Measurements from ENCODE around the gene ABL1.
"Not testable (repeated sequence)": the region's sequence is repeated elsewhere in the genome, so short reads cannot be mapped to it uniquely, and the experiment has no call there.

The ABL1 gene

DNA sequence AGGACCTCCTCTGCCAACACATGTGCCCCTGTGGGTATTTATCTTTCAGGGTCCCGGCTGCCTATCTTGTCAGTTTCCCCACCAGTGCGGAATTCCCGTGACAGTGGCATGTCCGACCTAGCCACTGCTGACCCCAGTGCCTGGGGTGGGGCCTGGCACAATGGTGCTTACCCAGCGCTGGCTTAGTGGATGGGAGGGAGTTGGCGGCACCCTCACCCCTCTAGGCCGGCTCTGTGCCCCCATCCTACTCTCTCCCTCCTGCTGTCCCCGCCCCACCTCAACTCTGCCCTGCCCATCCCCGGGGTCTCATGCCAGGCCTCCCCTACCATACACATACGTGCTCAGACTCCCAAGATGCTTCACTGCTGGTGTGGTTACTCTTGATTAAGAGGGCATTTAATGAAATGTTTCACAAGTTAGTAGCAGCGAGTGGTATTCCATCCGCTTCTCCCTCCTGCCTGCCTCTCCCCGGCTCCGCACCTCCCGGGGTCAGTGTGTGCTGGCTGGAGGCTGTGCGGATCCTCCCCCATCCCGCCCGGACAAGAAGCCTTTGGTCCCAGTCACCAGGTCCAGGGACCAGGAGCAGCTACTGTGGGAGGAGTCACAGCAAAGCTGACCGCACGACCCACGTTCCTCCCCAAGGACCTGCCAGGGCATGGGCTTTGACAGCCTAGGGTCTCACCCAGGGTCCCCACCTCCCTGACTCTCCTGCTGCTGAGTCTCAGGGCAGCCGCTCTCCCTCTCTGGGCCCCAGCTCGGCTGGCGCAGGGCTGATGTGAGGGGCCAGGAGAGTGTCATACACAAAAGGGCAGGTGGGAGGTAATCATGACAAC lies 71.1 kb downstream of the ABL1 start:
- no peak for DNase-seq

DNA sequence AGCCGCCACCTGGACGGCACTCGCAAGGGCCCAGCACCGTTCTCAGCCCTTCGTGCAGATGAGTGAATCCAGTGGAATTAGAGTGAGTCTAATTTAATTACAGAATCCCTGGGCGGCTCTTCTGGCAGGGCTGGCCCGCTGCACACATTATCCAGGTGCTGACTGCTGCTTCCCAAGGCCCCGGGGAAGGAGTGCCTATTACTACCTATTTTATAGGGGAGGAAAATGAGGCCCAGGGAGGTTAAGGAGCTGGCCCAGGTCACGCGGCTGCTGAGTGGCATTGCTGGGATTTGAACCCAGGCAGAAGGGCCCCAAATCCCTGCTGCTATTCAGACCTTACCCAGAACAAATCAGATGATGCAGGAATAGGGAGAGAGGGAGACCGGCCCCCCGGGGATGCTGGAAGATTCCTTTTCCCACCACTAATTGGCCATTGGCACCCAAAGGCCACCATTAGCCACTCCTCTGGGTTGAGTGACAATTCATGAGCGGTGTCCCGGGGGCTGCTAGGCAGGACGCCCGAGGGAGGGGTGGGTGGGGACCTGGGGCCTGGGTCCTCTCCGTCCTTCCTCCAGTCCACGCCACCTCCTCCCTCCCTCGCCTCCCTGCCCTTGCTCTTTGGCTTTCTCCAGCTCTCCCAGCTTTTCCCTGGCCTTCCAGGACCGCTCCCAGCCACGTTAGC lies 71.8 kb downstream of the ABL1 start:
- no peak for DNase-seq

DNA sequence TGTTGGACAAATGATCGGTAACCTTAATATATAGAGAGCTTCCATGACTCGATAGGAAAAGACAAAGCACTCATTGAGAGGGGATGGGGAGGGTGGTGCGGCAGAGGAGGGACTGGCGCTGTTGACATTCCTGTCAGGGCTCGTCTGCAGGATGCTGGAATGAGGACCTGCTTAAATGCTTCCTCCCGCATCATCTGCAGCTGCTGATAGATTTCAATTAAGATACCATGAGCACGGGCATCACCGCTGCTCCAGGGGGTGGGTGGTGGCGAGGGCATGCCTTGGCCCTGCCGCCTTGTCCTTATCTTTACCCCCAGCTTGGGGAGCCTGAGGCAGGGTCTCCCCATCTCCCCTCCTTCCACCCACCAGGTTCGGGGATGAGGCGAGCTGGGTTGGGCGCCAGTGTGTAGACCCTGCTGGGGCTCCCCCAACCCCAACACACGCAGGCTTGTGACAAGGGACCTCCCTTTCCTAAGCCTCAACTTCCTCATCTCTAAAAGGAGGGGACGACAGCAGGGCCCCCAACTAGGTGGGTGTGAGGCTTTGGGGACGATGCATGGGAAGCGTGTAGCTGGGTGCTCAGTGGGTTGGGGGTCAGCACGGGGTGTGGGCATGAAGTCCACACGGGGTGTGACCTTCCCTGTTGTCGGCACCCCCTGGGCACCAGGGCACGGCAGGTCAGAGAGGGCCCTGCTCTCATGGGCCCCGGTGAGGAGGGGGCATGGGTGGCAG lies 73.3 kb downstream of the ABL1 start:
- no peak for DNase-seq

DNA sequence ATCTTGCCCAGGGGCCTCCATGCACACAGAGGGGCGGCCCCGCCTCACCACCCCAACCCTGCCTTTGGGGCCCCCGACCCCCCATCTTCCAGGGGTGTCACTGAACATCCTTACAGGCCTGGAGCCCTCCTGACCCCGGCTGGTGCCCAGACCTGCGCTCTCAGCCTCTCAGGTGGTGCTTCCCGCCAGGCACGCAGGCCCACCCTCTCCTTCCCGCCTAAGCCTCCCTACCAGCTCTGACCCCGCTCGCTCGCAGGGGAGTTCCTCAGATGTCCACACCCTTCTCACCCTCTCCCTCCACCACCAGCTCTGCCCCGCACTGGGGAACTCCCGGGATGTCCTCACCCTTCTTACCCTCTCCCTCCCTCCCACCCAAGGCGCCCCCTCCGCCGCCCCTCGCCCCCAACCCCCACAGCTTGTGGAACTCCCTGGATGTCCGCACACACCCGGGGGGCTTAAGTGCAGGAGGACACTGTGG lies 73.9 kb downstream of the ABL1 start:
- DNase-seq = no peak

DNA sequence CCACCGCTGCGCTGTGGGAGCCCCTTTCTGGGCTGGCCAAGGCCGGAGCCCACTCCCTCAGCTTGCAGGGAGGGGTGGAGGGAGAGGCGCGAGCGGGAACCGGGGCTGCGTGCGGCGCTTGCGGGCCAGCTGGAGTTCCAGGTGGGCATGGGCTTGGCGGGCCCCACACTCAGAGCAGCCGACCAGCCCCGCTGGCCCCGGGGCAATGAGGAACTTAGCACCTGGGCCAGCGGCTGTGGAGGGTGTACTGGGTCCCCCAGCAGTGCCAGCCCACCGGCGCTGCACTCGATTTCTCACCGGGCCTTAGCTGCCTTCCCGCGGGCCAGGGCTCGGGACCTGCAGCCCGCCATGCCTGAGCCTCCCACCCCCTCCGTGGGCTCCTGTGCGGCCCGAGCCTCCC lies 75.0 kb downstream of the ABL1 start:
- not testable (repeated sequence) for DNase-seq

DNA sequence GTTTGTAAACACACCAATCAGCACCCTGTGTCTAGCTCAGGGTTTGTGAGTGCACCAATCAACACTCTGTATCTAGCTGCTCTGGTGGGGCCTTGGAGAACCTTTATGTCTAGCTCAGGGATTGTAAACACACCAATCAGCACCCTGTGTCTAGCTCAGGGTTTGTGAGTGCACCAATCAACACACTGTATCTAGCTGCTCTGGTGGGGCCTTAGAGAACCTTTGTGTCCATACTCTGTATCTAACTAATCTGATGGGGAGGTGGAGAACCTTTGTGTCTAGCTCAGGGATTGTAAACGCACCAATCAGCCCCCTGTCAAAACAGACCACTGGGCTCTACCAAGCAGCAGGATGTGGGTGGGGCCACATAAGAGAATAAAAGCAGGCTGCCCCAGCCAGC lies 75.6 kb downstream of the ABL1 start:
- DNase-seq = not testable (repeated sequence)

DNA sequence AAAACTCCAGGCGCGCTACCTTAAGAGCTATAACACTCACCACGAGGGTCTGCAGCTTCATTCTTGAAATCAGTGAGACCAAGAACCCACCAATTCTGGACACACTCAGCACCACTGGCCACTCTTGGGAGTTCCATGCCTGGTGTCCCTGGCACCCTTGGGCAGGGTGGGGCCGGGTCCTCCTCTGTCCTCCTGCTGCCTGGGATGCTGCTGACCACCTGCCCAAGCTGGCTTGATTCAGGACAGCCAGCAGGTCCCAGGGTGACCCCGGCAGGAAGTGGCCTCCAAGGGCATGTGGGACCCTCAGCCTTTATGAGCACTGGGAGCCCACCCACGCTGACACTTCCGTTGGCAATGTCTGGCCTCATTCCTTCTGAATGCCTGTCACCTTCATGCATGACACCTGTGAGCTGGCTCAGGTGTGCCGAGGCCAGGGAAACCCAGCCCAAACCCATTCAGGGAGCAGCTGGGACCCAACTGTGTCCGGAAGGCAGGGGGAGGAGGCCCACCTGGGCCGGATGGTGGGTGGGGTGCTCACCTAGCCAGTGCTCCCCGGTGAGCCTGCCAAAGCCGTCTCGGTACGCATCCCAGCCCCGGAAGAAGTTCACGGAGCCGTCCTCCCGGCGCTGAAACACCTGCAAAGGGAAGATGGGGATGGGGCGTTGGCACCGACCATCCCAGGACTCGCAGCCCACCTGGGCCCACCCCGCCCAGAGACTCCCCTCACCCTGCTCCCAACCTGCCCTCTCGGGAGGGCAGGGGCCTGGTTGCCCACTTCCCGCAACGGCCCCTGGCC lies 76.4 kb downstream of the ABL1 start:
- no peak for DNase-seq

DNA sequence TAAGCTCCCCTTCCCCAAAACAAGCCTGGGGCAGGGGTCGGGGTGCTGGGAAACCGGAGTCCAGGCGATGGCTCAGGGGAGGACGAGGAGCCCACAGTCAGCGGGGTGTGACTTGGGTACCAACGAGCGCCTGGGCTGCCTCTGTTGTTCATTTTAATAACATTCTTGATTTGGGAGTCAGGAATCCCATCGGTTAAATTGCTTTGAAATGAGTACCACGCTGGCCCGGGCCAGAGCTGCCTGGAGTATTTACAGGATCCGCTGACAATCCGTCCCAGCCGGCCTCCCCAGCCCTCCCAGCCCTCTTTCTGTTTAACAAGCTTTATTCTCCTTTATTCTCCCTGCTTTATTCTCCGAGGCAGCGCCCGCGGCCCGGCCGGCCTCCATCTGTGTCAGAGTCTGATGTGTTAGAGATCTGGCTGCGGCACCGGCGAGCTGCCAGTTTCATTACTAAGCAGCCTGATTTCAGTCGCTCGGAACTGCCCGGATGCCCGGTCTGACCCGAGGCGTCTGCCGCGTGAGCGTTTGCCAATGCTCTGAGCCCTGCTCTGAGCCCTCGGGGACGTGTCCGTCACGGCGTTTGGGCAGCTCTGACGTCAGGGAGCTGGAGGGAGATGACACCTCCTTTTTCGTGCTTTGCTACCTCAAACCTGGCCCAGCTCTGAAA lies 78.0 kb downstream of the ABL1 start:
- no peak for DNase-seq

DNA sequence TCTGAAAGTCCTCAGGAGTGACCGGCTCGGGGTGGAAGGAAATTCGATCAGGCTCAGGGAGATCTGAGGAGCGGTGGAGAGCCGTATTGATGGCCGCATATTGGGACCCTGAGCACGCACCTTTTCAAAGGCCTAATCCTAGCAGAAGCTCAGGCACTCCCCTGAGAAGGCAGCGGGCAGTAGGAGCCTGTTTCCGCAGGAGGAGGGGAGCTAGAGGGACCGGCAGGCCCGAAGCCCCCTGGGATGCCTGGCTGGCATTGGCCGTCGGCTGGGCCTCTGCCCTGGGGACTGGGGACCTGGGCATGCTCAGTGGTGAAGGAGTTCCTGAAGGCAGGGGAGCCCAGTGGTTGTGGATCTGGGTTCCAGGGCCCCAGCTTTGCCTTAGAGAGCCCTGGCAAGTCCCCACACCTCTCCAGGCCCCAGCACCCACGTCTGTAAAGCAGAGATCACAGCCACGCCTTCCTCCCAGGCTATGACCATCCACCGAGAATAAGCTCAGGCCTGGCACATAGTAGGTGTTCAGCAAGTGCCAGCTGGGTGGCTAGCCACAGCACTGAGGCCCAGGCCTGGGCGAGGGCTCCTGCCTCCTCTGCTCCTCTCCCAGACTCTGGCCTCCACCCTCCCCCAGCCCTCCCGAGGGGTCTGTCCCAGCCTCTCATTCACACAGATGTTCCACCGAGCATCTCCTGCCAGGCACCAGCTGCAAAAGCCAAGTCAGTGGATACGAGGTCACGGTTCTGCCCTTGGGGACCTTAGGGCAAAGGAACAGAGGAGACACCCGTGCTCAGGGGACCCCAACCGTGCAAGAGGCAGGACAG lies 78.8 kb downstream of the ABL1 start:
- DNase-seq = no peak

DNA sequence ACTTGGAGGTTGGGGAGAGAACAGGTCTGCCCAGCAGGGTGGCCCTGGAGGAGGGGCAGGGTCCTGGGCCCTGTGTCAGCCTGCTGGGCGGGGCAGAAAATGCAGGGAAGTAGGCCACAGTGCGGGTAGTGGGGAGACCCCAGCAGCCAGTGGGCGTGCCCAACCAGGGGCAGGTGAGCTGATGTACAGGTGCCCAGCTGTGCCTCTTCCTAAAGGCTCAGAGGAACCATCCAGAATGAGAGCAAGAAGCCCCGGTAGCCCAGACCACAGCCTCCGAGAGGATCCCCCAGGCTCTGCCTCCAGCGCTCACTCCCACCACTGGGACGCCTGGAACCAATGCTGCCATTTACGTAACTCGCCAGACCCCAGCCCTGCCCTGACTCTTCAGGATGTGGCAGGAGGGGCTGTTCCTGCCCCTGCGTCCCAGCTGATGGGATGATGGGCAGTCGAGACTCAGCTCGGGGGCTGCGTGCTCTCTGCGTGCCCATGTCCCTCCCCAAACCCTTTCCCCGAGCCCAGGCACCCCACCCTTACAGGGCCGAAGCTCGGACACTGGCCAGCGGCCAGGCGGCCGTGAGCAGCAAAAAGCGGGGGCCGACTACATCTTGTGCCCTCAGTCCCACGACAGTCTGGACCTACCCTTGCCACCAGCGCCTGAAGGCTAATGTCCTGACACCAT lies 79.5 kb downstream of the ABL1 start:
- no peak for DNase-seq

DNA sequence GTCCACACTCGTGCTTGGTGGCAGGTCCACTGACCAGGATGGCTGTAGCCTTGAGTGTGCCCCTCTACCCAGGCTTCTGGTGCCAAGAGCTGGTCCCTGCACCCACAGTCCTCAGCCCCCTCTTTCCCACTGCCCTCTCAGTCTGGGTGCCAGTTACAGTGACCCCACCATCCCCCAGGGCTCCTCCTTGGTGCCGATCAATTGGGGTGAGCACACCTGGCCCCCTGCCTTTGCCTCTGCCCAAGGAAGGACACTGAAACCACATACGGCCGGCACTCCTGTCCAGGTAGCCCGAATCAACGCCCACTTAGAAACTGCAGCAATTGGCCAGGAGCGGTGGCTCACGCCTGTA lies 80.0 kb downstream of the ABL1 start:
- DNase-seq = no peak

DNA sequence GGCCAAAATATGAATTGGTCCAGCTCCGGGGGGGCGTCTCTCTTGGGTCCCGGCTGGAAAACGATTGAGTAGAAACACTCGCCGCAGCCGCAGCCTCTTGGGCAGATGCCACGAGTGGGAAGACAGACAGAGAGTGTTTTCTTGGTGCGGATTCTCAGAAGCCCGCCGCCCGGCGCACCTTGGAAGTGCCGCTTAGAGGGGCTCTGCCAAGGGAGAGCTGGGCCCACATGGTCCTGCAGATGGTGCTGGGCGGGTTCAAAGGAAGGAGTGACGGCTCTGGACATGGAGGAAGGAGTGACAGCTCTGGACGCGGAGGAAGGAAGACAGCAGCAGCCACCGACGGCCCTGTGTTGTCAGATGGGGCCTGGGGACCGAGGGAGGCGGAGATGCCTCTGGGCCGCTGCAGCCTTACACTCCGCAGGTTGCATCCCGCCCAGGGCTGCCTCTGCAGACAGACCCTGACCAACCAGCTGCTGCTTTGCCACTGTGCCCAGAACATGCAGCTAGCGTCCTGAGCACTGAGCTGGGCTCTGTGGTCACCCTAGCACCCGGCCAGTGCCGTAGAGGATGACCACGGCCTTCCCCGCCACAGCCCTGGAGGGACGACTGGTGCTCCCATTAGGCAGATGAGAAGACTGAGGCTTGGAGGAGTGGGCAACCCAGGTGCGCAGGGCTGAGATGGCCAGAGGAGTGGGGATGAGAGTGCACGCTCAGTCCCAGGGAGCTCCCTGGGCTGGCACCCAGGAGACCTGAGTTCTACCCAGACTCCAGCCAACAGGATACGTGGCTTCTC lies 82.3 kb downstream of the ABL1 start:
- no peak for DNase-seq

DNA sequence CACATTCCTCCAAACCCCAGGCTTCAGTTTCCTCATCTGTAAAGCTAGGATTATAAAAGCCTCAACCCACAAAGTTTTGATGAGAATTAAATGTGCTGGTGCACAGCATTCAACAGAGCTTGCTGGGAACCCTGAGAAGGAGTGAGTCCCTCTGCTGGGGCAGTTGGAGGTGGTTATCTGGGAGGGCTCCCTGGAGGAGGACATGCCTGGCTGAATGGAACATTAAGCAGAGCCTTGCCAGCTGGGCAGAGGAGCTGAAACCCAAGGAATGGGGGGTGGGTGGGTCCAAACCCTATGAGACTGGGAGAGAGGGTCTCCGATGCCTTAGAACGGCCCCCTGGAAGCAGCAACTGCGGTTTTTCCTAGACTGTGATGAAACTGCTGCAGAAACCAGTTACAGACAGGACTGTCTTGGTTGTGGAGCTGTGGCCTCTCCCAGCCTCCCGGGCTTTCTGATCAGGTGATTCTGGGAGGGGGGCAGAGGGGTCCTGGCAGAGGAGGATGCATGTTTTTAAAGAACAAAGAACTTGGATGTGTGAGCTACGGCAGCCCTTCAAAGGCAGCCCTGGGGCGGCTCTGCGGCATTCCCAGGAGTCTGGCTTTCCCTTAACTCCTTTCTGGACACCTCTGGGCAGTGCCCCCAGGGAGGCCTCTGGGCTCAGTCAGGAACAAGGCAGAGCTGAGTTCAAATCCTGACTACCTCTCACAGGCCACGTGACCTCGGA lies 83.2 kb downstream of the ABL1 start:
- no peak for DNase-seq

DNA sequence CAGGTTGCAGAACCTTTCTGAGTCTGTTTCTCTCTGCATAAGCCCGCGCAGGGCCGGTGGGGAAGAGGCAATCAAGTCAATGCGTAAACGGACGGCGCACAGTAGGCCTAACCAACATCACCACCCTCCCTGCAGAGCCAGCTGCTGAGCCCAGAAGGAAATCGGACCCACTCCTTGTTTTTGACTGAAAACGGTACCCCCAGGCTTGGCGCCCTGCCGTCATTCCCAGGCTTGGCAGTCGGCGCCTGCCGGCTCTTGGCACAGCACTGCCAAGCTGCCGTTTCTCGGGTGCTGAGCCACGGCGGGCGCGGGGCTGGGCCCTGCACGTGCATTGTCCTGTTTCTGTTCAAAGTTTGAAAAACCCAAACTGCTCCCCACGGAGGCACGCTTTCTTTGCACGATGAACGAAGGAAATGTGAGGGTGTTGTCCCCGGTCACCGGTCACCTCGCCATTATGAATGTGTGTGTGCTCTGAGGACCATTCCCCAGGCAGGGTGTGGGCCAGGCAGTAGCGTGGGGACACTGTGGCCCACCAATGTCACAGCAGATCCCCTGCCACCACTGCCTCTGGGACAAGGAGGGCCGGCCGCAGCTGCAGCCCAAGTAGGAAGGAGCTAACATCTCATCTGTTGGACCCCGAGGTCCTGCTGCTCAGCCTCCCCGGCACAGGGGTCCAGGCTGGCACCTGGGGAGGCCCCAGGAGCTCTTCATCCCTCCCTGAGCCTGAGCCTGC lies 83.9 kb downstream of the ABL1 start:
- DNase-seq = peak; percentile 38

DNA sequence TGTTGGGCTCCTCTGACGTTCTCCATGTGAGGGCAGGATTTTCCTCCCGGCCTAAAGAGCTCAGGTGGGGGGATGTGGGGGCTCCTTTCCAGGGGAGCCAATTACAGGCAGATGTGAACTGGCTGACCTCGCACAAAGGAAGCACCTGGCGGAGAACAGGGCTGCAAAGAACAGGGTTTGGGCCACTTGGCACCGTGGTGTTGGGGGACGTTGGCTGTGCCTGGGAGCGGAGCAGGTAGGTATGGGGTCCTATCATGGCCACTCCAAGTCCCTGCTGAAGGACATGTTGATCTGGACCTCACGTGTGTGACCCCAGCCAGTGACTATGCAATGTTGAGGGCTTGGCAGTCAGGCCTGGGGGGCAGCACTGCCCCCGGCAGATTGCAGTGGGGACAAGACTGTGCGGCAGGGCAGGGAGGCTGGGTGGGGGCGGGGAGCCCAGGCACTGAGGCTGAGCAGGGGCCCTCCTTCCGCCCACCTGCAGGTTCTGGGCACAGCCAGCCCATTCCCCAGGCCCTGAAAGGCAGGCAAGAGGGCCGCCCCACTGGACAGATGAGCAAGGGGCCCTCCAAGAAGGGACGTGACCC lies 84.6 kb downstream of the ABL1 start:
- DNase-seq = no peak

DNA sequence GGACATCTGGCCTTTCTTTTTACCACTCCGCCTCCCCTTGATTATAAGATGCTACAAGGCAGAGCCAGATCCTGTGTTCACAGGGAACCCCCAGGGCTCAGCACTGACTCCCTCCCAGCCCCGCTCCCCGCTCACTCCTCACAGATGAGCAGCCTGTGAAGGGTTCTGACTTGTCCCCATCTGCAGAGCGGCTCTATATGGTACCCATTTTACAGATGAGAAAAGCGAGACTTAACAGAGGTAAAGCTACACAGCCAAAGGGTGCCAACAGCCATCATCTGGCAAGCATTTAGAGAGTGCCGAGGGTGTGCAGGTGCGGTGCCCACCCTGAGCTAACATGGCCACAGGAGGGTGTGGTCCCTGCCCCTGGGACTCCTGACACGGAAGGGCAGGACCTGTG lies 85.2 kb downstream of the ABL1 start:
- DNase-seq = no peak

DNA sequence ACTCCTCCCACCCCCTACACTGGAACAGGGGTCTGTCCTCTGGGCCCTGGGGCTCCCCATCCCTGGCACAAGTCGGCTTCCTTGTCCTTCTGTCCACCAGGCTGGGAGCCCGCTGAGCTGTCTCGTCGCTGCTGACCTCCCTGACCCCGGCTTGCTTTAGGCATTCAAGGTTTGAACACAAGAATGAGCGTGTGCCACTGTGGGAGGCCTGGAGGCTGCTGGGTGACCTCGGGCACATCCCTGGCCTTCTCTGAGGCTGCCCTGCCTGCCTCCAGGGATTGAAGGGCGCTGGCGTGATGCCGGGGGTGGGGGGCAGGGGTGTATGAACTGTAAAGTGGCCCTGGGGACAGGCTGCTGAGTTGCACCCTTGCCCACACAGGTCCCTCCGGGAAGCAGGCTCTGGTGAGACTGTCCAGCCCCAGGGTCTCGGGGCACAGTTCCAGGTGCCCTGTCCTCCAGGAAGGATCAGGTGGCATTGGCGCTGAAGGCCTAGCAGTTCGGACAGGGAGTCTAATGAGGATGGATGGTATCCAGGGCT lies 85.8 kb downstream of the ABL1 start:
- DNase-seq = no peak
